SU-DHL-6 (cell line): ENCODE results near the gene CLC.

Experiments
- H2AFZ ChIP-seq: fragments of 200-600 bp; sonication (generic); 2 replicates; pipeline ENCODE4 v1.6.1; 2014; ENCODE audit warnings: low read depth, mild to moderate bottlenecking, moderate library complexity, mixed read lengths, antibody characterized with exemption, low read length; ENCODE audit not compliant: severe bottlenecking
- H3F3A ChIP-seq: fragments of 200-600 bp; shearing (Covaris generic); 2 replicates; pipeline ENCODE4 v1.6.0; 2016; ENCODE audit warnings: antibody characterized with exemption, mild to moderate bottlenecking; ENCODE audit not compliant: insufficient read depth
- H3K27ac ChIP-seq: fragments of 200-600 bp; sonication (generic); 2 replicates; pipeline ENCODE4 v1.5.1; 2016; ENCODE audit warnings: low read depth, mild to moderate bottlenecking, low read length, moderate library complexity, mixed read lengths
- H3K27me3 ChIP-seq: fragments of 200-600 bp; sonication (generic), shearing (Covaris generic); 2 replicates; pipeline ENCODE4 v1.6.0; 2014; ENCODE audit warnings: mild to moderate bottlenecking, low read length
- H3K36me3 ChIP-seq: fragments of 200-600 bp; sonication (generic); 2 replicates; pipeline ENCODE4 v1.6.1; 2014; ENCODE audit warnings: mild to moderate bottlenecking, low read length, mixed read lengths
- H3K4me2 ChIP-seq: fragments of 300-600, 200-600 bp; shearing (Covaris generic), sonication (generic); 2 replicates; pipeline ENCODE4 v1.6.0; 2014; ENCODE audit warnings: low read length, low read depth, mild to moderate bottlenecking; ENCODE audit not compliant: poor library complexity, severe bottlenecking
- H3K4me3 ChIP-seq: fragments of 200-600 bp; sonication (generic); 2 replicates; pipeline ENCODE4 v1.5.1; 2014; ENCODE audit warnings: antibody characterized with exemption, low read length, mild to moderate bottlenecking, mixed read lengths; ENCODE audit not compliant: insufficient read depth, poor library complexity, severe bottlenecking
- H3K79me2 ChIP-seq: fragments of 200-600 bp; sonication (generic); 2 replicates; pipeline ENCODE4 v1.6.1; 2014; ENCODE audit warnings: mild to moderate bottlenecking, low read length, moderate library complexity; ENCODE audit not compliant: insufficient read depth
- H3K9ac ChIP-seq: fragments of 200-600 bp; sonication (generic); 2 replicates; pipeline ENCODE4 v1.7.0; 2014; ENCODE audit warnings: mild to moderate bottlenecking, low read length
- H3K9me2 ChIP-seq: fragments of 200-600 bp; sonication (generic); replicated peaks from 2 replicates; pipeline ENCODE4 v1.6.1; 2014; ENCODE audit warnings: low read length; ENCODE audit not compliant: insufficient read depth
- H3K9me3 ChIP-seq: fragments of 200-600 bp; sonication (generic); 2 replicates; pipeline ENCODE4 v1.6.1; 2014; ENCODE audit warnings: low read length, mixed read lengths; ENCODE audit not compliant: insufficient read depth
- H4K20me1 ChIP-seq: fragments of 200-600 bp; sonication (generic); 2 replicates; pipeline ENCODE4 v1.6.1; 2014; ENCODE audit warnings: low read depth, mild to moderate bottlenecking, antibody characterized with exemption, low read length, moderate library complexity, mixed read lengths
- CTCF ChIP-seq: fragments of 200-600 bp; sonication (generic); IDR thresholded peaks from one replicate; pipeline ENCODE4 v1.5.1; 2017; ENCODE audit warnings: antibody characterized with exemption, mild to moderate bottlenecking, low read length, moderate library complexity; ENCODE audit not compliant: insufficient read depth, poor library complexity, severe bottlenecking
- EZH2phosphoT487 ChIP-seq: fragments of 200-600 bp; sonication (generic), shearing (Covaris generic); conservative IDR thresholded peaks from 2 replicates; pipeline ENCODE4 v1.6.1; 2018; ENCODE audit warnings: mild to moderate bottlenecking, antibody characterized with exemption, low read length, moderate library complexity, mixed read lengths

CLC gene

GRCh38 chr19:39749981-39750380 lies 12.2 kb upstream of the CLC start:
- Histone ChIP-seq H3K4me2 (no peak overlapping the region), H3K9me3 (no peaks in the 10 kb centered on the region), H3K9me2 (no peaks in the 10 kb centered on the region), H3K36me3 (no peaks in the 10 kb centered on the region), H4K20me1 (no peaks in the 10 kb centered on the region), H3K27me3 (no peaks in the 10 kb centered on the region), H3K9ac (no peak overlapping the region), H3F3A (no peaks in the 10 kb centered on the region), H2AFZ (no peak overlapping the region), H3K27ac (no peak overlapping the region), H3K79me2 (no peaks in the 10 kb centered on the region), H3K4me3 (no peak overlapping the region)
- TF ChIP-seq CTCF (no peak), EZH2phosphoT487 (no peak)

- Histone ChIP-seq H3K79me2 (no peaks in the 10 kb centered on the region), H3K9me2 (no peaks in the 10 kb centered on the region), H3K36me3 (no peaks in the 10 kb centered on the region), H3K9ac (no peak overlapping the region), H3K9me3 (no peaks in the 10 kb centered on the region), H3K27ac (no peak overlapping the region), H3F3A (no peaks in the 10 kb centered on the region), H3K4me3 (no peak overlapping the region), H3K4me2 (no peak overlapping the region), H4K20me1 (no peaks in the 10 kb centered on the region), H3K27me3 (no peaks in the 10 kb centered on the region), H2AFZ (no peak overlapping the region)
- no peak for TF ChIP-seq EZH2phosphoT487
- TF ChIP-seq CTCF, result no peak
Measured at GRCh38 chr19:39746836-39747529, 9.2 kb upstream of the CLC start.

GRCh38 chr19:39745643-39746042 lies 7.8 kb upstream of the CLC start:
- H3F3A ChIP-seq, result no peaks in the 10 kb centered on the region
- no peak overlapping the region for H2AFZ ChIP-seq
- TF ChIP-seq EZH2phosphoT487, result no peak
- TF ChIP-seq CTCF, result no peak
- no peak overlapping the region for H3K4me3 ChIP-seq
- no peak overlapping the region for H3K9ac ChIP-seq
- H4K20me1 ChIP-seq, result no peaks in the 10 kb centered on the region
- H3K9me3 ChIP-seq, result no peaks in the 10 kb centered on the region
- no peak overlapping the region for H3K27ac ChIP-seq
- no peaks in the 10 kb centered on the region for H3K79me2 ChIP-seq
- H3K27me3 ChIP-seq, result no peaks in the 10 kb centered on the region
- no peaks in the 10 kb centered on the region for H3K9me2 ChIP-seq
- H3K4me2 ChIP-seq, result no peak overlapping the region
- no peaks in the 10 kb centered on the region for H3K36me3 ChIP-seq
